ENCODE data around the gene ETV7. TPM values are rescaled to one million over a fixed set of nuclear protein-coding genes. Genes with fewer than 3 reads are reported as not detected.

ETV7 gene
- total and polyA plus RNA-seq, 4 donors = 0.29 to 0.61 (median 0.40) TPM; not detected in 1

DNA sequence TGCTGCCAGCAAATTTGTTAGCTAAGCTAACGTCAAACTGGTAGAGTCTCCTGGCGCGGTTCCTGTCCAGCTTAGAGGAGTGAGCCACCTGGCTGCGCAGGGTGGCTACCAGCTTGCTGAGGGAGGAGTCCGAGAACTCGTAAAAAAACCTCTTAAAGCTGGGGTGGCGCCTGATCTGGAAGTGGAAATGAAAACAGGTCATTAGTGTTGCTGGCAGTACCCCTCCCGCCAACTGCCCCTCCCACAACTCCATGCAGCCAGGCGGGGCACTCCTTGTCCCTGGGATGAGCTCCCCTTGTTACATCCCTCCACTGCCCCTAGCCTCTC is 68.1 kb downstream of the ETV7 start:
- no peak for DNase-seq (ENCODE audit: low read depth in 4 of 6, low spot score in 6 of 6)
- 73% methylated on average over 6 of the region's 9 CpGs for WGBS (ENCODE audit: insufficient coverage)
- H3K27me3 ChIP-seq (ENCODE audit: control insufficient read depth, insufficient read depth, low read length) = no peaks in the 10 kb centered on the region
- H3K36me3 ChIP-seq (ENCODE audit: control insufficient read depth, insufficient read depth, low read length) = no peaks in the 10 kb centered on the region
- H3K4me3 ChIP-seq (ENCODE audit: low read depth, low read length) = no peak overlapping the region
- no peaks in the 10 kb centered on the region for H3K9me3 ChIP-seq (ENCODE audit: control insufficient read depth, insufficient read depth, low read length)
- H3K4me1 ChIP-seq (ENCODE audit: control insufficient read depth, insufficient read depth, low read length) = peaks cover 12% of the 10 kb centered on the region
- H3K27ac ChIP-seq (ENCODE audit: low read depth, low read length) = no peak overlapping the region

GRCh38 chr6:36318690-36319435 is 68.6 kb downstream of the ETV7 start:
- WGBS (ENCODE audit: insufficient coverage) = 90% methylated on average over 2 of the region's 6 CpGs

GRCh38 chr6:36317623-36318022 is 69.8 kb downstream of the ETV7 start:
- Histone ChIP-seq H3K9me3 (ENCODE audit: control insufficient read depth, insufficient read depth, low read length) (no peaks in the 10 kb centered on the region), H3K27ac (ENCODE audit: low read depth, low read length) (no peak overlapping the region), H3K27me3 (ENCODE audit: control insufficient read depth, insufficient read depth, low read length) (no peaks in the 10 kb centered on the region), H3K36me3 (ENCODE audit: control insufficient read depth, insufficient read depth, low read length) (no peaks in the 10 kb centered on the region), H3K4me3 (ENCODE audit: low read depth, low read length) (no peak overlapping the region), H3K4me1 (ENCODE audit: control insufficient read depth, insufficient read depth, low read length) (peaks cover 3% of the 10 kb centered on the region)
- WGBS (ENCODE audit: insufficient coverage) = no CpG with 5 or more reads among the region's 2 CpGs
- DNase-seq (ENCODE audit: low read depth in 4 of 6, low spot score in 6 of 6) = no peak

More at GRCh38 chr6:36318690-36319435, 68.6 kb downstream of the ETV7 start:
- Histone ChIP-seq H3K4me1 (ENCODE audit: control insufficient read depth, insufficient read depth, low read length) (peaks cover 12% of the 10 kb centered on the region), H3K27me3 (ENCODE audit: control insufficient read depth, insufficient read depth, low read length) (no peaks in the 10 kb centered on the region), H3K9me3 (ENCODE audit: control insufficient read depth, insufficient read depth, low read length) (no peaks in the 10 kb centered on the region), H3K4me3 (ENCODE audit: low read depth, low read length) (no peak overlapping the region), H3K27ac (ENCODE audit: low read depth, low read length) (no peak overlapping the region), H3K36me3 (ENCODE audit: control insufficient read depth, insufficient read depth, low read length) (no peaks in the 10 kb centered on the region)
- DNase-seq (ENCODE audit: low read depth in 4 of 6, low spot score in 6 of 6) = no peak

Other genes starting within 250 kb of the ETV7 start
- 10 to 100 TPM; 15.2 to 18.7 TPM for gene BRPF3, start 190.9 kb downstream of the ETV7 start, total RNA-seq
- 10 to 100 TPM; 44.1 to 47.1 TPM for gene BRPF3, start 190.9 kb downstream of the ETV7 start, polyA plus RNA-seq (ENCODE audit: insufficient read length in 2 of 2)
- under 1 TPM in 1 of 2 donors, not detected in 1; 0.20 TPM for gene PNPLA1, start 117.6 kb downstream of the ETV7 start, total RNA-seq
- gene PNPLA1, start 117.6 kb downstream of the ETV7 start, polyA plus RNA-seq (ENCODE audit: insufficient read length in 2 of 2) = under 1 TPM in 1 of 2 donors, not detected in 1; 0.27 TPM
- under 1 TPM; under 0.01 to 0.06 TPM for gene BNIP5, start 50.8 kb downstream of the ETV7 start, total RNA-seq
- gene BNIP5, start 50.8 kb downstream of the ETV7 start, polyA plus RNA-seq (ENCODE audit: insufficient read length in 2 of 2) = under 1 TPM in 1 of 2 donors, not detected in 1; 0.05 TPM
- under 1 TPM; 0.10 to 0.11 TPM for gene PXT1, start 55.2 kb upstream of the ETV7 start, total RNA-seq
- gene PXT1, start 55.2 kb upstream of the ETV7 start, polyA plus RNA-seq (ENCODE audit: insufficient read length in 2 of 2) = under 1 TPM; 0.13 to 0.53 TPM
- 100 to 1,000 TPM in 1 of 2 donors, 10 to 100 TPM in 1; 80.4 to 108 TPM for gene KCTD20, start 55.3 kb upstream of the ETV7 start, total RNA-seq
- 10 to 100 TPM; 52.8 to 59.0 TPM for gene KCTD20, start 55.3 kb upstream of the ETV7 start, polyA plus RNA-seq (ENCODE audit: insufficient read length in 2 of 2)
- gene STK38, start 159.8 kb upstream of the ETV7 start, total RNA-seq = 10 to 100 TPM; 26.1 to 47.0 TPM
- gene STK38, start 159.8 kb upstream of the ETV7 start, polyA plus RNA-seq (ENCODE audit: insufficient read length in 2 of 2) = 10 to 100 TPM; 23.4 to 34.7 TPM
- 100 to 1,000 TPM; 135 to 314 TPM for gene SRSF3, start 206.7 kb upstream of the ETV7 start, total RNA-seq
- gene SRSF3, start 206.7 kb upstream of the ETV7 start, polyA plus RNA-seq (ENCODE audit: insufficient read length in 2 of 2) = 100 to 1,000 TPM; 336 to 351 TPM